ENCODE data around the gene TGM2.

Gene TGM2

DNA sequence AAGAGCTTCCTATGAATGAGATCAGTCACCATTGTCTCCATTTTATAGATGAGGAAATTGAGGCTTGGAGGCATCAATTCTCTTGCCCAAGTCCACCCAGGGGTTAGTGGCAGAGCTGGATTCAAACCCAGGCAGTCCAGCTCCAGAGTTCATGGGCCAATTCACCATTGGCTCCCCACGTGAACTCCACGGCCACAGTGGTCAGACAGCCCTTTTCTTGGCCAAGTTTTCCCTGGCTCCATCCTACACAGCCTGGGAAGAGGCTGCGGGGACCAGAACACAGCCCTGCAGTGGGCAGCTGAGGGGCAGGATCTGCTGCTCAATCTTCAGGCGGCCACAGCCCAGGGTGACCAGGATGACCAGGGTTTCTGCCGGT is 20.5 kb downstream of the TGM2 start:
- Histone ChIP-seq H3K9ac (peak overlapping the region in 10 of 11 experiments; percentile 54 to 82 (median 68); a peak in 18 of 22 replicates), H3K4me3 (peak overlapping the region in 4 of 10 experiments; percentile 23 to 54 (median 34); a peak in 3 of 20 replicates), H4K20me1 (no peaks in the 10 kb centered on the region), H3K4me2 (peak overlapping the region; percentile 74 to 97 (median 90)), H3K27me3 (no peaks in the 10 kb centered on the region), H3K36me3 (no peaks in the 10 kb centered on the region), H3K9me3 (replicated peaks in 1 of 11) (no peaks in the 10 kb centered on the region), H3K4me1 (peaks cover 27 to 100% (median 78%) of the 10 kb centered on the region in 10 experiments), H3K27ac (peak overlapping the region; percentile 64 to 93 (median 85); a peak in 21 of 22 replicates)
- TF ChIP-seq Cebpa-rat (IDR thresholded peaks at IDR 0.05), result no peak

DNA sequence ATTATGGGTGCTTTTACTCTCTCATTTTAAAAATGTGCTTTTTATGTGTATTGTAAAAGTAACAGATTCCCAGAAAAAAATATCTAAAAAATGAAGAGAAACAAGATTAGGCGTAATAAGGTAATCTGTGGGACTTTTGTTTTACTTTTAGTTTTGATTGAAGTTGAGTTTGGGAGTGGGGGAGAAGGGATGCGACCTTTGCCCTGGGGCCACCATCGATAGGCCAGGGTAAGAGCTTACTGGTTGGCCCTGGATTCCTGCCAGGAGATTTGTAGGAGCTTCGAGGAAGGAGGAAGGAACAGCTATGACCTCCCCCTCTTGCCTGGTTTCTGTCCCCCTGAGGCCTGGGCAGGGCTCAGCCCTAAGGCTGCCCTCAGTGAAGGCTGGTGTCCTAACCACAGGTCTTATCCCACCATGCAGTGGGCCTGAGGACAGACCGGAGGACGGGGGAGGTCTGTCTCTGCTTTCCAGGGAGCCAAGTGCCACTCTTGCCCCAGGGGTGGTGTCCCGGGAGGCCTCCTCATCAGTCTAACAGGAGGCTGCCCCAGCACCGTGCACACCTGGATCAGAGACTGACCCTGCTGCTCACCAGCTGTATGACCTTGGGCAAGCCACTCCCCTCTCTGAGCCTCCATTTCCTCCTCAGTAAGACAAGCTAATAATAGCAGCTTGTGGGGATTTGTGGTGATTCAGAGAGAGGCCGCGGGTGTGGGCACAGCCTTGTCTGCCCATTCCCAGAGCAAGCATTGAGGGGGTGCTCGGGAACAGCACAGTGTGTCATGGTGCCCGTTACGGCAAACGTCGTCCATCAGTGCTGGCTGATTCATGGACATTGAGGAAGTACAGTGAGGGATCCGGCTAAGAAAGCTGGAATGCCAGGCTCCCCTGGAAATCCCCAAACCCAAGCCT is 21.2 kb downstream of the TGM2 start:
- peak overlapping the region; percentile 54 to 82 (median 69) for H3K9ac ChIP-seq
- peak overlapping the region; percentile 74 to 97 (median 90) for H3K4me2 ChIP-seq
- no peaks in the 10 kb centered on the region for H3K9me3 ChIP-seq (replicated peaks in 1 of 11)
- peak overlapping the region in 6 of 10 experiments; percentile 15 to 54 (median 32); a peak in 6 of 20 replicates for H3K4me3 ChIP-seq
- TF ChIP-seq Cebpa-rat (IDR thresholded peaks at IDR 0.05), result no peak
- no peaks in the 10 kb centered on the region for H4K20me1 ChIP-seq
- H3K4me1 ChIP-seq, result peaks cover 27 to 98% (median 71%) of the 10 kb centered on the region in 10 experiments
- H3K27ac ChIP-seq, result peak overlapping the region; percentile 64 to 93 (median 85)
- H3K36me3 ChIP-seq, result no peaks in the 10 kb centered on the region
- H3K27me3 ChIP-seq, result no peaks in the 10 kb centered on the region

- H3K9me3 ChIP-seq (replicated peaks in 1 of 11), result no peaks in the 10 kb centered on the region
- H3K36me3 ChIP-seq, result no peaks in the 10 kb centered on the region
- peak overlapping the region in 8 of 11 experiments; percentile 63 to 82 (median 73); a peak in 10 of 22 replicates for H3K9ac ChIP-seq
- H4K20me1 ChIP-seq, result no peaks in the 10 kb centered on the region
- peaks cover 27 to 91% (median 65%) of the 10 kb centered on the region in 10 experiments for H3K4me1 ChIP-seq
- H3K27me3 ChIP-seq, result no peaks in the 10 kb centered on the region
- H3K4me2 ChIP-seq, result peak overlapping the region; percentile 74 to 97 (median 90)
- no peak for TF ChIP-seq Cebpa-rat (IDR thresholded peaks at IDR 0.05)
- H3K4me3 ChIP-seq, result 0 out of 20 replicates have a peak overlapping the region, but pooled peaks of 1 of the 10 experiments have one; percentile 41
- H3K27ac ChIP-seq, result peak overlapping the region in 10 of 11 experiments; percentile 64 to 93 (median 86); a peak in 19 of 22 replicates
Observed at GRCh38 chr20:38143238-38143645, 21.8 kb downstream of the TGM2 start.

DNA sequence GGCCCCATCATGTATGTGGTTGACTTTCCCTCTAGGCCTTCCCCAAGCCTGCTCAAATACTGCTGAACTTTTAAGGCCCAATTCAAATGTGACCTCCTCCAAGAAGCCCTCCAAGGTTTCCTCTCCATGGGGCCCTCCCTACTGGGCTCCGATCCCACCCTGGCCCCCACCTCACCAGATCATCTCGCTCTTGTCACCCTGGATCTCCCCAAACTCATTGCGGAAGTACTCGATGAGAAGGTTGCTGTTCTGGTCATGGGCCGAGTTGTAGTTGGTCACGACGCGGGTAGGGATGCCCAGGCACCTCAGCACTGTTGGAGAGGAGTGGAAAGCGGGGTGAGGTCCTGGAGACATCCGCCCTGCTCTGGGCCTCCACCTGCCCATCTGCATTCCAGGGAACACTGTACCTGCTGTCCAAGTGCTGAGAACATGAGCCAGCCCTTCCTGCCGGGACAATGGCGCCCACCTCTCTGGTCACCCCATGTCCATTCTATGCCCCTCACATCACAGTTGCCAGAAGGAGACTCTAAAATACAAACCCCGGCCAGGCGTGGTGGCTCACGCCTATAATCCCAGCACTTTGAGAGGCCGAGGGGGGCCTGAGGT is 23.1 kb downstream of the TGM2 start:
- Histone ChIP-seq H3K36me3 (no peaks in the 10 kb centered on the region), H3K9ac (no peak overlapping the region), H3K27me3 (no peaks in the 10 kb centered on the region)

GRCh38 chr20:38141204-38141888 is 23.7 kb downstream of the TGM2 start:
- no peaks in the 10 kb centered on the region for H3K36me3 ChIP-seq

More for the DNA sequence above, 23.1 kb downstream of the TGM2 start:
- no peaks in the 10 kb centered on the region for H4K20me1 ChIP-seq
- peak overlapping the region in 2 of 11 experiments; percentile 41 to 92; a peak in 3 of 22 replicates for H3K27ac ChIP-seq
- H3K4me1 ChIP-seq, result peaks cover 27 to 78% (median 55%) of the 10 kb centered on the region in 10 experiments
- no peaks in the 10 kb centered on the region for H3K9me3 ChIP-seq (replicated peaks in 1 of 11)
- no peak overlapping the region for H3K4me3 ChIP-seq
- no peak for TF ChIP-seq Cebpa-rat (IDR thresholded peaks at IDR 0.05)
- peak overlapping the region in 3 of 11 experiments; percentile 62 to 97 (median 91); a peak in 6 of 22 replicates for H3K4me2 ChIP-seq

GRCh38 chr20:38139977-38140753 is 24.9 kb downstream of the TGM2 start:
- H3K36me3 ChIP-seq, result no peaks in the 10 kb centered on the region
- H3K4me2 ChIP-seq, result peak overlapping the region in 6 of 11 experiments; percentile 32 to 97 (median 54); a peak in 10 of 22 replicates
- H3K4me3 ChIP-seq, result no peak overlapping the region
- H3K27me3 ChIP-seq, result no peaks in the 10 kb centered on the region
- H3K27ac ChIP-seq, result peak overlapping the region in 4 of 11 experiments; percentile 32 to 68 (median 54); a peak in 6 of 22 replicates
- TF ChIP-seq Cebpa-rat (IDR thresholded peaks at IDR 0.05), result no peak
- peaks cover 25 to 72% (median 45%) of the 10 kb centered on the region in 10 experiments for H3K4me1 ChIP-seq
- peak overlapping the region in 1 of 11 experiments; percentile 31; a peak in 3 of 22 replicates for H3K9ac ChIP-seq
- H4K20me1 ChIP-seq, result no peaks in the 10 kb centered on the region
- H3K9me3 ChIP-seq (replicated peaks in 1 of 11), result no peaks in the 10 kb centered on the region

More at GRCh38 chr20:38141204-38141888, 23.7 kb downstream of the TGM2 start:
- H3K9ac ChIP-seq, result peak overlapping the region in 2 of 11 experiments; percentile 16 to 20; a peak in 1 of 22 replicates
- H3K4me1 ChIP-seq, result peaks cover 27 to 72% (median 49%) of the 10 kb centered on the region in 10 experiments
- peak overlapping the region in 3 of 11 experiments; percentile 19 to 92 (median 38); a peak in 4 of 22 replicates for H3K27ac ChIP-seq
- no peak for TF ChIP-seq Cebpa-rat (IDR thresholded peaks at IDR 0.05)
- no peaks in the 10 kb centered on the region for H4K20me1 ChIP-seq
- H3K9me3 ChIP-seq (replicated peaks in 1 of 11), result no peaks in the 10 kb centered on the region
- no peaks in the 10 kb centered on the region for H3K27me3 ChIP-seq
- H3K4me2 ChIP-seq, result peak overlapping the region in 5 of 11 experiments; percentile 31 to 97 (median 62); a peak in 9 of 22 replicates
- no peak overlapping the region for H3K4me3 ChIP-seq

- peak overlapping the region in 3 of 11 experiments; percentile 50 to 68 (median 58); a peak in 2 of 22 replicates for H3K27ac ChIP-seq
- no peak for TF ChIP-seq Cebpa-rat (IDR thresholded peaks at IDR 0.05)
Observed at GRCh38 chr20:38139156-38139912, 25.7 kb downstream of the TGM2 start.

More at GRCh38 chr20:38139156-38139912, 25.7 kb downstream of the TGM2 start:
- no peak overlapping the region for H3K4me3 ChIP-seq
- H3K36me3 ChIP-seq, result no peaks in the 10 kb centered on the region
- peak overlapping the region in 3 of 11 experiments; percentile 32 to 97 (median 63); a peak in 4 of 22 replicates for H3K4me2 ChIP-seq
- peaks cover 24 to 72% (median 45%) of the 10 kb centered on the region in 10 experiments for H3K4me1 ChIP-seq
- no peaks in the 10 kb centered on the region for H3K27me3 ChIP-seq
- H4K20me1 ChIP-seq, result no peaks in the 10 kb centered on the region
- H3K9me3 ChIP-seq (replicated peaks in 1 of 11), result no peaks in the 10 kb centered on the region
- no peak overlapping the region for H3K9ac ChIP-seq

Measured in BLaER1 treated with 17β-estradiol and CSF1 and Interleukin-3, amounts not matched to agents 10 nM and 100 nM (cell line).